Measurements from ENCODE around the gene ALG11.

- TF ChIP-seq TAF1 (IDR thresholded peaks at IDR 0.05; ENCODE audit: borderline replicate concordance, low read depth, low read length): no peak
- TF ChIP-seq POLR2A (IDR thresholded peaks at IDR 0.05; ENCODE audit: low read depth, low read length): no peak
Measured at GRCh38 chr13:52070929-52071523, 58.8 kb downstream of the ALG11 start.

All from GM12892 (cell line).